H9 (cell line): Measurements from ENCODE around the gene TECTA. TPM values are rescaled to one million over a fixed set of nuclear protein-coding genes. Genes with fewer than 3 reads are reported as not detected.

Source experiments
- DNase-seq: peaks from one replicate; pipeline ENCODE4 v3.0.0-alpha.2; 2017
- H2AFZ ChIP-seq: one replicate; pipeline ENCODE4 v1.6.1; 2013; ENCODE audit warnings: mild to moderate bottlenecking, low read length, control low read depth, moderate library complexity
- H2AK5ac ChIP-seq: 2 replicates; pipeline ENCODE4 v1.6.1; 2013; ENCODE audit warnings: low read length, control low read depth, mixed read lengths; ENCODE audit not compliant: insufficient read length
- H2BK120ac ChIP-seq: one replicate; pipeline ENCODE4 v1.6.1; 2013; ENCODE audit warnings: low read depth, mild to moderate bottlenecking, low read length, control low read depth, inconsistent platforms; ENCODE audit not compliant: poor library complexity, severe bottlenecking
- H2BK12ac ChIP-seq: 2 replicates; pipeline ENCODE4 v1.6.1; 2013; ENCODE audit warnings: low read length, control low read depth, mixed read lengths, low read depth; ENCODE audit not compliant: insufficient read length
- H2BK15ac ChIP-seq: 2 replicates; pipeline ENCODE4 v1.6.1; 2013; ENCODE audit warnings: low read depth, low read length, control low read depth
- H2BK20ac ChIP-seq: one replicate; pipeline ENCODE4 v1.6.1; 2013; ENCODE audit warnings: low read depth, mild to moderate bottlenecking, low read length, control low read depth, inconsistent platforms; ENCODE audit not compliant: poor library complexity, severe bottlenecking
- H2BK5ac ChIP-seq: 2 replicates; pipeline ENCODE4 v1.6.1; 2013; ENCODE audit warnings: low read length, control low read depth, mixed read lengths; ENCODE audit not compliant: insufficient read length
- H3K14ac ChIP-seq: 2 replicates; pipeline ENCODE4 v1.6.1; 2013; ENCODE audit warnings: low read length, control low read depth; ENCODE audit not compliant: insufficient read depth
- H3K18ac ChIP-seq: 2 replicates; pipeline ENCODE4 v1.6.1; 2013; ENCODE audit warnings: low read depth, mild to moderate bottlenecking, mixed read lengths, low read length, control low read depth; ENCODE audit not compliant: insufficient read length
- H3K23ac ChIP-seq: 2 replicates; pipeline ENCODE4 v1.6.1; 2013; ENCODE audit warnings: low read length, control low read depth, mixed read lengths, low read depth; ENCODE audit not compliant: insufficient read length
- H3K23me2 ChIP-seq: 2 replicates; pipeline ENCODE4 v1.6.1; 2013; ENCODE audit warnings: low read depth, mild to moderate bottlenecking, mixed read lengths, low read length, control low read depth; ENCODE audit not compliant: insufficient read length, poor library complexity, severe bottlenecking
- H3K27ac ChIP-seq: 2 replicates; pipeline ENCODE4 v1.5.1; 2013; ENCODE audit warnings: low read length, control low read depth, mixed read lengths, low read depth; ENCODE audit not compliant: insufficient read length
- H3K27me3 ChIP-seq: 2 replicates; pipeline ENCODE4 v1.6.1; 2013; ENCODE audit warnings: low read length, control low read depth, inconsistent platforms; ENCODE audit not compliant: insufficient read depth
- H3K4ac ChIP-seq: 2 replicates; pipeline ENCODE4 v1.6.1; 2013; ENCODE audit warnings: low read depth, mild to moderate bottlenecking, control low read depth, inconsistent platforms, low read length, moderate library complexity
- H3K4me1 ChIP-seq: 2 replicates; pipeline ENCODE4 v1.6.1; 2013; ENCODE audit warnings: low read length, control low read depth, inconsistent platforms; ENCODE audit not compliant: insufficient read depth
- H3K4me2 ChIP-seq: 2 replicates; pipeline ENCODE4 v1.6.1; 2013; ENCODE audit warnings: low read length, control low read depth, mixed read lengths; ENCODE audit not compliant: insufficient read length, insufficient read depth
- H3K56ac ChIP-seq: 2 replicates; pipeline ENCODE4 v1.6.1; 2013; ENCODE audit warnings: low read depth, mild to moderate bottlenecking, mixed read lengths, low read length, control low read depth; ENCODE audit not compliant: insufficient read length
- H3K79me1 ChIP-seq: 2 replicates; pipeline ENCODE4 v1.6.1; 2013; ENCODE audit warnings: low read depth, mild to moderate bottlenecking, moderate library complexity, low read length, control low read depth, inconsistent platforms; ENCODE audit not compliant: insufficient read depth, poor library complexity, severe bottlenecking
- H3K79me2 ChIP-seq: 2 replicates; pipeline ENCODE4 v1.6.1; 2013; ENCODE audit warnings: low read length, control low read depth, inconsistent platforms; ENCODE audit not compliant: insufficient read depth
- H3K9ac ChIP-seq: 2 replicates; pipeline ENCODE4 v1.6.1; 2013; ENCODE audit warnings: low read length, control low read depth, mixed read lengths; ENCODE audit not compliant: insufficient read length; ENCODE audit errors: extremely low read depth
- H3K9me3 ChIP-seq: one replicate; pipeline ENCODE4 v1.6.1; 2013; ENCODE audit warnings: low read depth, low read length, inconsistent platforms; ENCODE audit not compliant: control insufficient read depth
- H3T11ph ChIP-seq: one replicate; pipeline ENCODE4 v1.6.1; 2013; ENCODE audit warnings: mild to moderate bottlenecking, low read length, control low read depth, inconsistent platforms
- H4K20me1 ChIP-seq: one replicate; pipeline ENCODE4 v1.6.1; 2013; ENCODE audit not compliant: control insufficient read depth, insufficient read length, insufficient read depth
- H4K5ac ChIP-seq: 2 replicates; pipeline ENCODE4 v1.6.1; 2013; ENCODE audit warnings: low read depth, mild to moderate bottlenecking, mixed read lengths, low read length, control low read depth; ENCODE audit not compliant: insufficient read length
- H4K8ac ChIP-seq: replicated peaks from 2 replicates; pipeline ENCODE4 v1.6.1; 2013; ENCODE audit warnings: low read length, control low read depth, mixed read lengths, low read depth; ENCODE audit not compliant: insufficient read length
- H4K91ac ChIP-seq: 2 replicates; pipeline ENCODE4 v1.6.1; 2013; ENCODE audit warnings: low read depth, mild to moderate bottlenecking, moderate library complexity, mixed read lengths, low read length, control low read depth; ENCODE audit not compliant: insufficient read length
- H3K27ac Mint-ChIP-seq, 3 experiments: 2 replicates in 2 of 3; 3 replicates in 1 of 3; pipeline ENCODE4 v1.8.0; 2020 to 2021; ENCODE audit warnings: mixed read lengths in 3 of 3, mild to moderate bottlenecking in 1 of 3, moderate library complexity in 1 of 3
- H3K27me3 Mint-ChIP-seq: 2 replicates; pipeline ENCODE4 v1.8.0; 2021; ENCODE audit warnings: low read depth, mild to moderate bottlenecking, moderate library complexity, mixed read lengths
- H3K36me3 Mint-ChIP-seq, 3 experiments: 2 replicates in 2 of 3; 3 replicates in 1 of 3; pipeline ENCODE4 v1.8.0; 2020 to 2021; ENCODE audit warnings: low read depth in 3 of 3, mixed read lengths in 3 of 3; ENCODE audit not compliant: insufficient read depth in 1 of 3
- H3K4me1 Mint-ChIP-seq, 2 experiments: 2 replicates each; pipeline ENCODE4 v1.8.0; 2020; ENCODE audit warnings: mixed read lengths in 2 of 2
- H3K4me3 Mint-ChIP-seq, 2 experiments: 2 replicates in 1 of 2; 3 replicates in 1 of 2; pipeline ENCODE4 v1.8.0; 2020 to 2021; ENCODE audit warnings: mild to moderate bottlenecking in 2 of 2, mixed read lengths in 2 of 2, moderate library complexity in 1 of 2
- H3K9me3 Mint-ChIP-seq, 2 experiments: 2 replicates in 1 of 2; 3 replicates in 1 of 2; pipeline ENCODE4 v1.8.0; 2020; ENCODE audit warnings: mild to moderate bottlenecking in 2 of 2, mixed read lengths in 2 of 2, moderate library complexity in 1 of 2
- WGBS: extraction: QIAGEN DNeasy Blood & Tissue Kit; methylation state at CpG from one replicate; pipeline ENCODE4 v1.1.7; 2013; ENCODE audit warnings: missing lambda C conversion rate, low lambda C conversion rate, mixed read lengths; ENCODE audit not compliant: insufficient read length; ENCODE audit errors: extremely low coverage; 5-methylcytosine and 5-hydroxymethylcytosine counted together
- total RNA-seq: library from RNA; stranded (reverse); gene quantifications from 2 replicates; pipeline ENCODE4 v1.2.1, GENCODE V29; 2021
- TF ChIP-seq, protein P1 (sequence below): fragments of 200-600 bp; sonication (generic); conservative IDR thresholded peaks from 3 replicates; pipeline ENCODE4 v1.8.0; 2021; ENCODE audit warnings: antibody characterized with exemption, mild to moderate bottlenecking

Gene TECTA
- total RNA-seq, 1 experiment from 2014 or later: 0.66 TPM

DNA sequence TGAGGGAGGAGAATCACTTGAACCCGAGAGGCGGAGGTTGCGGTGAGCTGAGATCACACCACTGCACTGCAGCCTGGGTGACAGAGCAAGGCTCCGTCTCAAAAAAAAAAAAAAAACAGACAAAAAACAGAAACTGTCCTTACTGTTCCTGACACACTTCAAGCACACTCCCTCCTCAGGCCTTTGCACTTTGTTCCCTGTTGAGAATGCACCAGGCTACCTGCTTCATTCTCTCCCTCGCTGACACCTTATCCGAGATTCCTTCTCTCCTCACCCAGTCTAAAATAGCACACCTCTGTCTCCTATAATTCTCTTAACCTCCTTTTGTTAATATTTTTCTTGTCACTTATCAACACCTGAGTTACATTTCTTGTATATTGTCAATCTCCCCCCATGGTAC, 32.3 kb upstream of the TECTA start:
- H3K4me3 Mint-ChIP-seq: no peak overlapping the region

More for the DNA sequence above, 32.3 kb upstream of the TECTA start:
- Histone ChIP-seq H2AFZ (no peak overlapping the region), H3K9ac (no peak overlapping the region), H3K4me1 (no peaks in the 10 kb centered on the region), H4K8ac (no peak overlapping the region), H2BK20ac (no peak overlapping the region), H3K4ac (no peak overlapping the region), H3K4me2 (no peak overlapping the region), H3K79me1 (no peaks in the 10 kb centered on the region), H2BK12ac (no peak overlapping the region), H3K27me3 (no peaks in the 10 kb centered on the region), H4K5ac (no peak overlapping the region), H2AK5ac (no peak overlapping the region), H2BK15ac (no peak overlapping the region), H3K9me3 (no peaks in the 10 kb centered on the region), H2BK120ac (no peak overlapping the region), H2BK5ac (no peak overlapping the region), H3K79me2 (no peaks in the 10 kb centered on the region), H4K91ac (no peak overlapping the region), H3T11ph (no peak overlapping the region), H3K27ac (no peak overlapping the region), H3K23me2 (no peaks in the 10 kb centered on the region), H3K56ac (no peak overlapping the region), H3K14ac (no peak overlapping the region), H3K18ac (no peak overlapping the region), H4K20me1 (no peaks in the 10 kb centered on the region), H3K23ac (no peak overlapping the region)
- peak overlapping the region in 1 of 3 experiments; percentile 56; a peak in 1 of 7 replicates for H3K27ac Mint-ChIP-seq
- peaks cover 19 to 20% of the 10 kb centered on the region in 2 experiments for H3K4me1 Mint-ChIP-seq
- no peaks in the 10 kb centered on the region; a peak in 1 of 5 replicates for H3K9me3 Mint-ChIP-seq
- no CpG with 5 or more reads among the region's 6 CpGs for WGBS
- TF ChIP-seq, protein P1, sequence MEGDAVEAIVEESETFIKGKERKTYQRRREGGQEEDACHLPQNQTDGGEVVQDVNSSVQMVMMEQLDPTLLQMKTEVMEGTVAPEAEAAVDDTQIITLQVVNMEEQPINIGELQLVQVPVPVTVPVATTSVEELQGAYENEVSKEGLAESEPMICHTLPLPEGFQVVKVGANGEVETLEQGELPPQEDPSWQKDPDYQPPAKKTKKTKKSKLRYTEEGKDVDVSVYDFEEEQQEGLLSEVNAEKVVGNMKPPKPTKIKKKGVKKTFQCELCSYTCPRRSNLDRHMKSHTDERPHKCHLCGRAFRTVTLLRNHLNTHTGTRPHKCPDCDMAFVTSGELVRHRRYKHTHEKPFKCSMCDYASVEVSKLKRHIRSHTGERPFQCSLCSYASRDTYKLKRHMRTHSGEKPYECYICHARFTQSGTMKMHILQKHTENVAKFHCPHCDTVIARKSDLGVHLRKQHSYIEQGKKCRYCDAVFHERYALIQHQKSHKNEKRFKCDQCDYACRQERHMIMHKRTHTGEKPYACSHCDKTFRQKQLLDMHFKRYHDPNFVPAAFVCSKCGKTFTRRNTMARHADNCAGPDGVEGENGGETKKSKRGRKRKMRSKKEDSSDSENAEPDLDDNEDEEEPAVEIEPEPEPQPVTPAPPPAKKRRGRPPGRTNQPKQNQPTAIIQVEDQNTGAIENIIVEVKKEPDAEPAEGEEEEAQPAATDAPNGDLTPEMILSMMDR: no peak
- peaks cover 28 to 48% (median 40%) of the 10 kb centered on the region in 3 experiments for H3K36me3 Mint-ChIP-seq
- H3K27me3 Mint-ChIP-seq: no peaks in the 10 kb centered on the region
- no peak for DNase-seq
